HK-2 (cell line): Measurements from ENCODE around the gene FAAP24.
"Not testable (repeated sequence)": the region's sequence is repeated elsewhere in the genome, so short reads cannot be mapped to it uniquely, and the experiment has no call there.

ENCODE experiments used
- DNase-seq: peaks from one replicate; pipeline ENCODE4 v3.0.0-alpha.2; 2018; ENCODE audit not compliant: unreplicated experiment

FAAP24 gene

DNA sequence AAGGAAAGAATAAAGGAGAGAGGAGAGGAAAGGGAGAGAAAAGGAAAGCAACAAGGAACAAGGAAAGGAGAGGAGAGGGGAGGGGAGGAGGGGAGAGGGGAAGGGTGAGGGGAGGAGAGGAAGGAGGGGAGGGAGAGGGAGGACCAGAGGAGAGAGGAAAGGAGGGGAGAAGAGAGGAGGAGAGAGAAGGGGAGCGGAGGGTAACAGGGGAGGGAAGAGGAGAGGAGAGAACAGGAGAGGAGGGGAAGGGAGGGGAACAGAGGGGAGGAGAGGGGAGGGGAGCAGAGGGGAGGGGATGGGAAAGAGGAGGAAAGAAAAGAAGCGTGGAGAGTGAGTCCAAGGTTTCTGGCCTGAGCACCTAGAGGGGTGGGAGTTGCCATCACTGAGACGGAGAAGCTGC is 26.7 kb downstream of the FAAP24 start:
- no peak for DNase-seq

DNA sequence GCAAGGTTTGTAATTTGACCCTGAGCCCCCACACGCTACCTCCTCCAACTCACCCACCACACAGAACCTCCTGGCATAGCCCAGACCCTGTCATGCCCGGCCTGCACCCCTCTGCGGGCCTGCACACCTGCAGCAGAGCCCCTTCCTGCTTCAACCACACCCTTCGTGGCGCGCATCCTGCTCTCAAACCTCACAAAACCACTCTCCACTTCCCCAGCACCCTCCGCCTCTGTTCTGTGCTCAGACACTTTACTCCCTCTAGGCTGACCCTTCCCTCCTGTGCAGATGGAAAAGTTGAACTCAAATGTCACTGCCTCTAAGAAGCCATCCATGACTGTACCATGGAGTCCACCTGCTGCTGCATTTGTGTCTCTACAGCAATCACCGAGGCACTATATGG is 28.5 kb downstream of the FAAP24 start:
- DNase-seq = no peak

DNA sequence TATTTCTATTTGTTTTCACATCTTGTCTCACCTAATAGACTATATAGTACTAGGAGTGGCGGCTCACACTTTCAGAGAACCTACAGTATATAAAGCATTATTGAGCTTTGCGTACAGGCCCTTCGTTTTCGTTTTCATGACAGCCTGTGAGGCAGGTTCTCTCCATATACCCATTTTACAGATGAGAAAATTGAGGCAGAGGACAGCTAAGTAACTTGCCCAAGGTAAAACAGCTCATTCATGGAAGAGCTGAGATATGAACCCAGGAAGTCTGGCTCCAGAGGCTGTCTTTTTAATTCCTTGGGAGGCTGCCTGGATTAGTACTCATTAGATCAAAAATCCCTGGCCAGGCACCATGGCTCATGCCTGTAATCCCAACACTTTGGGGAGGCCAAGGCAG is 28.9 kb downstream of the FAAP24 start:
- DNase-seq = no peak

DNA sequence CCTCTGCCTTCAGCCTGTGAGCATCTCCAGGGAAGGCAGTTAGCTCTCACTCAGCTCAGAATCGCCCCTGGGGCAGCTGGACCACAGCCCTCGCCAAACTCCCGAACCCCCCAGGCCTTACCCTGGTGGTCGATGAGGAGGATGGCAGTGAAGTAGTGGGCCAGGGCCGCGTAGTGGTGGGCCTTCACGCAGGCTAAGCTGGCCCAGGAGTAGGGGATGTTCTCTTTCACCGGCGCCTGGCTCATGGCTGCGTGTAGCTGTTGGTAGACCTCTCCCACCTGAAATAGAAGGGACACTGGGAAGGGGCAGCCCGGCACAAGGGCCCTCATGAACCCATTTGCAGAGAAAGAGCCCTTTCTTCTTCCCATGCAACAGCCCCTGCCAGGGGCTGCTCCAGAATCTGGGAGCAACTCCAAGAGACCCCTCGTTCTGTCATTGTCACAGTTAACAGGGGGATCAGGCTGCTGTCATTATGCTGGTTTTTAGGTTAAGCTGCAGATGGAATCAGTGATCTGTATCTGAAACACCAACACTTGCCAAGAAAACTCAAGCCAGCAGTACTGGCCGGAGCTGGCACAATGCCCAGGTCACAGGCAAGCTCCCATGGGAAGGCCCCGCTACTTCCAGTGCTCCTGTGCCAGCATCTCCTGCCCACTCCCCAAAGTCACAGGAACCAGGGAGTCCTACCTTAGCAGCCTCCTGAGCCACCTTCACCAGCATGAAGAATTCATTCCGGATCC is 30.3 kb downstream of the FAAP24 start:
- DNase-seq = peak; percentile 20

DNA sequence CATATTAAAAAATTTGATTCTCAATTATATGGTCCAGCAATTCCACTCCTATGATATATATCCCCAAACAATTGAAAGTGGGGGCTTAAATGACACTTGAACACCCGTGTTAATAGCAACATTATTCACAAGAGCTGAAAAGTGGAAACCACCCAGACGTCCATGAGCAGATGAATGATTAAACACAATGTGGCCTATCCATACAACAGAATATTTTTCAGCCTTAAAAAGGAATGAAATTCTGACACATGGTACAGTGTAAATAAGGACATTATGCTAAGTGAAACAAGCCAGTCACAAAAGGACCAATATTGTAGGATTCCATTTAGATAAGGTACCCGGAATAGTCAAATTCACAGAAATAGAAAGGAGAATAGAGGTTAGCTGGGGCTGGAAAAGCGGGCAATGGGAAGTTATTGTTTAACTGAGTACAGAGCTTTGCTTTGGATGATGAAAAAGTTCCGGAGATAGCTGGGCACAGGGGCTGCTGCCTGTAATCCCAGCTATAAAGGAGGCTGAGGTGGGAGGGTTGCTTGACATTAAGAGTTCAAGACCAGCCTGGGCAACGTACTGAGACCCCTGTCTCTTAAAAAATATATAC is 31.5 kb downstream of the FAAP24 start:
- DNase-seq = peak; percentile 20

DNA sequence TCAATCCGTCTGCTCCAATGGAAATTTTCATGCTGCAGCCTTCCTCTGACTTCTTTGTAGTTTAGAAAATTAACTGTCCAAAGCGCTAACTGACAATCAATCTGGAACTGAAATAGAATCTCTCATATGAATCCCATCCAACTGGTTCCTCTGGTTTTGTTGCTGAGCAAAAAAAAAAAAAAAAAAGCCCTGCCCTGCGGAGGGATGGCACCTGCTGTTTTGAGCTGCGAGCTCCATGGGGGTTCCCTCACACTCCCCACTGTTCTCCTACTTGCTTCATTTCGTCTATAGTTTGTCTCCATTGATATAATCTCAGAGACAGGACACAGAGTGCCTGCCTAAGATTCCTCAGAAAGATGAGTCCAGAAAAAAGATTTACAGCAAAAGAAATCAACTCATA is 33.4 kb downstream of the FAAP24 start:
- DNase-seq = no peak

DNA sequence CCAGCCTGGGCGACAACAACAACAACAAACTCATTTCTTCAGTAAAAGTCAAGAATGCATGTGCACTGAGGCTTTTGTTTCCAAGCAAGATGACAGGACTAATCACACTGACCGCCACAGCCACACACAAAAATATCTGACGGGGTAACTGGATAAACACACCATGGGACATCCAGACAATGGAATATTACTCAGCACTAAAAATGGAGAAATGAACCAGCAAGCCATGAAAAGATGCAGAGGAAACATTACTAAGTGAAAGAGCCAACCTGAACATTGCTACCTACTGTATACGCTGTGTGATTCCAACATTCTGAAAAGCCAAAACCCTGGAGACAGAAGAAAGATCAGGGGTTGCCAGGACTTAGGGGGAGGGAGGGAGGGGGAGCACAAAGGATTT is 36.7 kb downstream of the FAAP24 start:
- no peak for DNase-seq

DNA sequence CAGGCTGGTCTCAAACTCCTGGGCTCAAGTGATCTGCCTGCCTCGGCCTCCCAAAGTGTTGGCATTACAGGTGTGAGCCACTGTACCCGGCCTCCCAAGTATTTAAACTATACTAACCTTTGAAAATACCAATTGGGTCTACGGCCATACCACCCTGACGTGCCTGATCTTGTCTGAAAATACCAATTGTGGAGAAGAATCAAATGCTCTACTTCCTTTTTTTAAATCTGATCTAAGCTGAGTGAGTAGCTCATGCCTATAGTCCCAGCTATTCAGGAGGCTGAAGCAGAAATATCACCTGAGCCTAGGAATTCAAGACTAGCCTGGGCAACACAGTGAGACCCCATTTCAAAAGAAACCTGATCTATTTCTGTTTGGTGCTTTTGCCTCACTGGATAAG is 38.8 kb downstream of the FAAP24 start:
- not testable (repeated sequence) for DNase-seq

DNA sequence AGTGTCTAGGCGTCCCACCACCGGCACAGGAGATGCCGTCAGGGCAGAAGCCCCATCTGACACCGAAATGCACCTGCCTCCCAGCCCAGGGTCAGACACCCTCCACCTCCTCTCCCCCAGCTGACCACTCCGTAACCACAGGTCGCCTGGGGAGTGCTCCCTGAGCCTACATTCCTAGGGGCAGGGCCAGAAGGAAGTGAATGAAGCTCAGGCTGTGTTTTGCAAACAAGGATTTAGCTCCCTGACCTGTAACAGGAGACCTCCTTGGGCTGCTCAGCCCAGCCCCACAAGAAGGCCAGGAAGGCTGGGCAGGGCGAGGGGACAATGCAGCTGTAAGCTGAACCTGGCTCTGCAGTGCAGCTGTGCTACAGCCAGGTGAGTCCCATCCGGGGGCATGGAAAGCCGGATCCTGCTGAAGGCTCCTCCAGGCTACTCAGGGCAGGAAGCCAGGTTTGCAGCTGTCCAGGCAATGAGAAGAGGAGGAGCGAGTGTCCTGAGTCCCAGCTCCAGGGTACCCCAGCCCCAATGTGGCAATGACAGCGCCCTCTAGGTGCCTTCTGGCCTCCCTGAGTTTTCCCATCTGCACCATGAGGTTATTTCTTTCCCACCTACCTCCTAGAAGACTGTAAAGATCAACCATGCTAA is 50.6 kb downstream of the FAAP24 start:
- DNase-seq = no peak

DNA sequence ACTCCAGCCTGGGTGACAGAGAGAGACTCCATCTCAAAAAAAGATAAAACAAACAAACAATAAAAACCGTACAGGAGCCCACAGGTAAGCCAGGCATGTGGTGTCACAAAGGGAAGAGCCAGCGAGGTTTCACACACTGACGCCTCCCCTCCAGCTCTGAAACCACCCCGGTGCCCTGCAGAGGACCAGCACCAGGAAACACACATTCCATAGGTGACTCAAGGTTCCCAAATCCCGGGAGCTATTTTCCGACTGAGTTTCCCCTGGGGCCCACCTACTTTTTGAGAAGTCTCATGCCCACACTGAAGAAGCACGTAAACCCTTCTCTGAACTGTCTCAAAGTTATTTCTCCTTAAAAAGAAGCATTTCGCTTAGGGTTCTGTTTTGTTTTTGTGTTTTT is 52.4 kb downstream of the FAAP24 start:
- DNase-seq = peak; percentile 17

DNA sequence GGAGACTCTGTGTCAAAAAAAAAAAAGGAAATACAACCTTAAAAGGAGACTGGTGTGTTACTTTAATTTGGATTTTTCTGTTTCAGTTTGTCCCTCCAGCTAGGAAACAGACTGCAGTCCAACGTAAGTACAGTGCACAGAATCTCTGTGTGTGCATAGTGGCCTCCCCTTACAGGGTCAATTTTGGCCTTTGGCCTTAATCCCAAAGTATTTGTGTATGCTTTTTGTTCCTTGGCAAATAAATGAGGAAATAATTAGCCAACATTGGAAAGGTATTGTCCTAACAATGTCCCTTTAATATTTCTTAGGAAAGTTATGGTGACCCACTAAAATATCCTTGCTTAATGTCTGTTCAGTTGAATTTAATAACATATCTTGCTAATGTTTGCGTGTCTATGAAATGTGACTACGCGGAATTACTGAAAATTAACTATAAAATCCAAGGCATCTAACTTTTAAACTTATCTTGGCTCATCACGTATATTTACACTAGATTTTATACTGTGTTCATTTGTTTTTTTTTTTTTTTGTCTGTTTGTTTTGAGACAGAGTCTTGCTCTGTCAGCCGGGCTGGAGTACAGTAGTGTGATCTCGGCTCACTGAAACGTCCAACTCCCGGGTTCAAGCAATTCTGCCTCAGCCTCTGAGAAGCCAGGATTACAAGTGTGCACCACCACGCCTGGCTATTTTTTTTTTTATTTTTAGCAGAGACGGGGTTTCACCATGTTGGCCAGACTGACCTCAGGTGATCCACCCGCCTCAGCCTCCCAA is 53.6 kb downstream of the FAAP24 start:
- not testable (repeated sequence) for DNase-seq

DNA sequence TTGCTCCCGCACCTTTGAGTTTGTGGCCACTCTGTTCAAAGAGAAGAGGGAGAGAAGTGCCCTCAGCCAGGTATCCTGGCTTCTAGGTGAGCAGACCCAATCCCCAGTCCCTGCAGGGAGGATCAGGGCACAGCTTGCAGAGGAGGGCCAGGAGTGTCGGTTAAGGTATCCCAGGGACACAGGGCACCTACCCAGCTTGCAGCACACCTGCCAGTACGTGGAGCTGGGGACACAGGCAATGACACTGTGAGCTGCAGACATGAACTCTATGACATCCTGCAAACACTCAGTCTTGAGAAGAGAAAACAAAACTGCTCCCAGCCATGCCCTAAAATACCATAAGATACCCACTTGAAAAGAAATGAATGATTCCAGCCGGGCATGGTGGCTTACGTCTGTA is 54.6 kb downstream of the FAAP24 start:
- not testable (repeated sequence) for DNase-seq
